Measurements from ENCODE around the gene HTRA2.
A peak's percentile ranks its signal among the peaks of the same experiment; 100 is the strongest.
"Not testable (repeated sequence)": the region's sequence is repeated elsewhere in the genome, so short reads cannot be mapped to it uniquely, and the experiment has no call there.

HTRA2 gene

DNA sequence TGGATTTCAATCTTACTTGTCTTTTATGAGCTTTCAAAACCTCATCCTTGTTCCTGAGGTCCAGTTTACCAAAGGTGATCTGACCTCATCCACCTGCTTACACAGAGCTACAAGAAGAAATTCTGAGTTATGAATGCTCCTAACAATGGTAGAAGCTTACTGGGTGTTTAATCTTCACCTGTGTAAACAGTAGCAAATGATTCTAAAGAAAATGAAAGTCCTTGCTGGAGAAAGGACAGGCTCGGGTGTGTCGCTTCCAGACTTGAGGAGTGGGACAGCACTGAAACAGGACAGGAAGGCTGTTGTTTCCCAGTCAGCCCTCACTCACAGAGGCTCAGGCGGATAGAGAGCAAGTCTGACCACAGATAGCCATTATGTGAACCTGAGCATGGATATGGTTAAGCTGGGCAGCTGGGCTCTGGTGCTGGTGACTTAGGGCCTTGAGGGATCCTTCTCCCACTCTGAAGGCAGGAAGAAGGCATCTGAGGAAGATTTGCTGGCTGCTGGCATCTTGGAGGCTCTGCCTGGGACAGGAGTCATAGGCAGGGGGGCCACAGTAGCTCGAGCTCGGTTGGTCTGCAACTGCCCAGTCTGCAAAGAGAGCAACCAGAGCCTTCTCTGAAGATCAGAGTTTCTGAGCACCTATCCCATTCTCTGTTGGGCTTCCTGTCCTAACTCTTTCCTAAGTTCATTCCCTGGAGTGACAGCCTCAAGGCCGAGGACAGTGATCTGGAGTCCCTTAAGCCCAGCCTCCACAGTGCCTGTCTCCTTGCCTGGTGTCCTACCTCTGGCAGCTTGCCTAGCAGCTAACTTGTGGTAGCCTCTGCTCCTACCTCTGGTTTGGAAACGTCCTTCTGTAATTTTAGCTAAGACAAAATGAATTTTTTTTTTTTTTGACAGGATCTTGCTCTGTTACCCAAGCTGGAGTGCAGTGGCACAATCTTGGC is 28.8 kb downstream of the HTRA2 start:
- FAIRE-seq, result no peak

DNA sequence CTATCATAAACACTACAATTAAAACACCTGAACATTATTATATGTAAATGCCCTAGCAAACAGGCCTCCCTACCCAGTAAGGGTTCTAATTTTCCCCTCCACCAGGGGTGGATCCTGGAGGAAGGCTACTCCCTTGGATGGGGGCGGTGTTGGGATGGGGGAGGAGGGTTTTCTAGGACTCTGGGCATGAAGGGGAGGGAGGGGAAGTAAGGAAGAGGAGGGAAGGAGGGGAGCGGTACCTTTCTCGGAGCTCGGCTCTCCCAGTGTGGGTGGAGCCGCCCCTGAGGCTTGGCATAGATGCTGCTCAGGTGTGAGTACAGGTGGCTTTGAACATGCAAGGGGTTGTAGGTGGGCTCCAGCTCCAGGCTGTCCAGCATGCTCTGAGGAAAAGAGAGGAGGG is 30.2 kb downstream of the HTRA2 start:
- no peak for DNase-seq (ENCODE audit: low spot score)
- FAIRE-seq, result no peak

More for the DNA sequence above, 28.8 kb downstream of the HTRA2 start:
- DNase-seq (ENCODE audit: low spot score), result no peak

DNA sequence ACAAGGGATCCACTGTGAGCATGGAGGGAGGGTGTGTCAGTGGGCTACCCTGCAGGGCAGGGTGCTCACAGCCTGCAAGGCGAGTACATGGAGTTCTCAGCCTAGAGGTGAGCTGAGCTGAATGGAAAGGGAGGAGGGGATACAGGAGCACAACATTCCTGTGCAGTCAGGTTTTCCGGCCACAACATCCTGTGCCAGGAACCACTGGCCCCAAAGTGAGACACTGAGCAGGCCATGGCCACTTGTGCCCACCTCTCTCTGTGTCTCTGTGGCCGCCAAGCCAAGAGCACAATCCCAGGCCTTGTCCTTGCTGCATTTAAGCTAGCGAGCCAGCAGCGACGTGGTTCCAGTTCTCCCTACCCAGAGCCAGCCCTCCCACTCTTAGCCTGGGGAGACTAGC is 30.9 kb downstream of the HTRA2 start:
- DNase-seq (ENCODE audit: low spot score) (peak; percentile 43), FAIRE-seq (no peak)

DNA sequence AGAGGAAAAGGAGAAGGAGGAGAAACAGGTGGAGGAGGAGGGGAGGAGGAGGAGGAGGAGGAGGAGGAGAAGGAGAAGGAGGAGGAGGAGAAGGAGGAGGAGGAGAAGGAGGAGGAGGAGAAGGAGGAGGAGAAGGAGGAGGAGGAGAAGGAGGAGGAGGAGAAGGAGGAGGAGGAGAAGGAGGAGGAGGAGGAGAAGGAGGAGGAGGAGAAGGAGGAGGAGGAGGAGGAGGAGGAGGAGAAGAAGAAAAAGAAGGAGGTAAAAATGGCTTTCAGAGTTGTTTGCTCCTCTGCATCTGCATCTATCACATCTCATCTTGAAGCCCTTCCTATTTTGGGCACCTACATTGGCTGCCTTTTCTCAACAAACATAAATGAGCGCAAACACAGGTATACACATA is 31.3 kb downstream of the HTRA2 start:
- not testable (repeated sequence) for DNase-seq (ENCODE audit: low spot score); FAIRE-seq

DNA sequence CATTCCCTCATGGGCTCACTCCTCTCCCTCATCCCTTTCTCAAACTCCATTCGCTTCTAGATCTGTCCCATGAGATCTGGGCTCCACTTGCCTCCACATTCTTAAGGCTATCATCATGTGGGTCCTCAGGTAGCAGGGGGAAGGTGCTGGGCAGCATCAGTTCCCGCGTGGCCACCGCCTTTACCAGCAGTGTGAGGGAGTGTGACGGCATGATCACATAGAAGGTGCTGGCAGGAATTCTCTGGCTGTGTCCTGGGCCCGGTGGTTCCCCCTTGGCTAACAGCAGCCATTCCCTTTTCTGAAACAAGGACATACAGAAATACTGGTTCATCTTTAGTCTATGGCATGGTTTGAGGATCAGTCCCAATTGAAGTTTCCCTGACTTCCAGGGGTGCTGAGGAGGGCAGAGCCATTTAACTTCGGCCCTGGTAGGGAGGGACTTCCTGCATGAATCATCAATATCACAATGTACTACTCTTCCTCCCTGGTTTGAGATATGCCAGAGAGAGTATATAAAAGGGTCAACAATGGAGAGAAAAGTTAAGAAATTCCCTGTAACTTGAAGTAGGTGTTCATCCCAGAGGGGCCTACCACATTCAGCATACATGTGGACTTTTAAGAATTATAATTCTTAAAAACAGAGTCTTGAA is 32.5 kb downstream of the HTRA2 start:
- FAIRE-seq, result no peak
- DNase-seq (ENCODE audit: low spot score), result no peak

DNA sequence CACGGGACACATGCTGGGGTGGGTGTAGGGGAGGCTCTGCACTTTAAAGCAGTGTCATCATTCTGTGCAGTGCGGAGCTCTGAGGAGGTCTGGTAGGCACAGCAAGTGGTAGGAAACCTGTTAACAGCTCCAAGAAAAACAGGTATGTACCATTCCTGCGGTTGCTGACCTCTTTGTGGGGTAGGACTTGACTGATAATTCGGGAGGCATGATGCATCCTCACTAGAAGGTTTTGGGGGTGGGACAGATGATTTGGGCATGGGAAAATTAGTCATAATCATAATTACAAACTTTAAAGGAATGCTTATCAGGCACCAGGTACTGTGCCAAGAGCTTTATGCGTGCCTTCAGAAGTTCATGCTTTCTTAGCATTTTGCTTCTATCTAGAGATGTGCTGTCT is 34.5 kb downstream of the HTRA2 start:
- no peak for FAIRE-seq
- DNase-seq (ENCODE audit: low spot score), result peak; percentile 33

DNA sequence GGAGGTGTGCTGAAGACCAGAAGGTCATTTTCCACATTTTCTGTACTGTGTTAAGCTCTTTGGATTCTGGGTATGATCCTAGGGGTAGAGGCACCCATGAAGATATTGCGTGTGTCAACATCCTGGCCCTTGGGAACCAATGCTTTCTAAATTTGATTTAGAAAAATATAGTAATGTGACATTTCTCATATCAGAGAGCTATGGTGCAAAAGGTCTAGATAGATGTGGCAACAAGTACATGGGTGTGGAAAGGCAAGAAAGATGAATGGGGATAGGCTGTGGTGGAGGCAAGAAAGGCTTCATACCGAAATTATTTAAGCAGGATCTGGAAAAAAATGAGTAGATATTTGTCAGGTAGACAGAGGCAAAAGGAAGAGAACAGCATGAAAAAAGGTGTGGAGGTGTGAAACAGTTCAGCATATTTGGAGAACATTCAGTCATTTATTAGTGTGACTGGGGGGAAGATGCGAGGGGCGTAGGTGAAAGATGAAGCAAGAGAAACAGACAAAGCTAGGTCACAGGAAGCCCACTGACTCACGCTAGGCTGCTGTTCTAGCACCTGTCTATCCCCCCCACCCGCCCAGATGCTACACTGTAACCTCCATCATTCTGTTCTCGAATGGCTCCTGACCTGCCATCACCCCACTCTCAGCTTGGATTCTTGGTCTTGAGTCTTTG is 36.5 kb downstream of the HTRA2 start:
- no peak for FAIRE-seq

DNA sequence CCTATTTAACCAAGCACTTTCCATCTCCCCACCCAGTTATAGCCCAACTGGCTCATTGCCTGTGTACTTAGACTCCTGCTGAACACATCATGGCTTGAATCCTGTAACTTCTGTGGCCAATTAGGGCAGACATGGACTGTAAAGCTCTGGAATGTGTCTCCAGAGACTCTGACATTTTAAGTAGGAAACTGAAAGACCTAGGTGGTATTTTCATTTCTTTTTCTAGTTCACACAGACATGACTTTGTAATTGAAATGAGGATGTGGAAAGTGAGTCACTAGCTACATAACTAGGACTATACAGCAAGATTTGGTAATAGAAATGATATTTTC is 37.0 kb downstream of the HTRA2 start:
- DNase-seq (ENCODE audit: low spot score), result peak; percentile 50
- no peak for FAIRE-seq

More for the DNA sequence above, 36.5 kb downstream of the HTRA2 start:
- DNase-seq (ENCODE audit: low spot score), result no peak

DNA sequence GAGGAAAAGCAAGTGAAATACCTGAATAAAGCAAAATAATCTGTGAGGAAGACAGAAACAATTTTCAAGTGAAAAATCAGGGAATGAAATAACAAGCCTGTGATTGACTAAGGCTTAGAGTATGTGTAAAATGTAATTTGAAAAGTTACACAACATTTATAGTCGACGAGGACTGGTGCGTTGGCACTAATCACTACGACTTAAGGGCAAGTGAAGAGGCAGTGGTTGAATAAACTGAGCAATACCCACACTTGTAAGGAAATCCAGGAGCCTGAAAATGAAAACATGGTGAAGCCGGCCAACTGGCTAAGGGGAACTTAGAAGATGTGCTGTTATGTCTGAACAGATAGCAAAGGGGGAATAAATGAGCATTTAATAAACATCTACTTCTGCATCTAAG is 38.1 kb downstream of the HTRA2 start:
- no peak for DNase-seq (ENCODE audit: low spot score)
- no peak for FAIRE-seq

DNA sequence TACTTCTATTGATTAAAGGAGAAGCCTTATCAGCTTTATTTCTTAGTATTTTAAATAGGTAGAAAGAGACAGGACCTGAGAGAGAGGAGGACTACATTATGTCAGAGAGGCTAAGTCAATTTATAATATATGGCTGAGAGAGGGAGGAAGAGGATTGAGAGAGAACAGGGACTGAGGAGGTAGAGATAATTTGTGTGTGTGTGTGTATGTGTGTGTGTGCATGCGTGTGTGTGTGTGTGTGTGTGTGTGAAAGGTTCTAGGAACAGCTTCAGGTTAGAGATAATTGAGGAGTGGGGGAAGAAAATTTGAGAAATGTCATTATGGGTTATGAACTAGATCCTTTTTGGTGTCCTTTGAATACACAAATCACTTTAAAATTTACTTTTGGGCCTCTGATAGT is 40.0 kb downstream of the HTRA2 start:
- FAIRE-seq, result no peak

DNA sequence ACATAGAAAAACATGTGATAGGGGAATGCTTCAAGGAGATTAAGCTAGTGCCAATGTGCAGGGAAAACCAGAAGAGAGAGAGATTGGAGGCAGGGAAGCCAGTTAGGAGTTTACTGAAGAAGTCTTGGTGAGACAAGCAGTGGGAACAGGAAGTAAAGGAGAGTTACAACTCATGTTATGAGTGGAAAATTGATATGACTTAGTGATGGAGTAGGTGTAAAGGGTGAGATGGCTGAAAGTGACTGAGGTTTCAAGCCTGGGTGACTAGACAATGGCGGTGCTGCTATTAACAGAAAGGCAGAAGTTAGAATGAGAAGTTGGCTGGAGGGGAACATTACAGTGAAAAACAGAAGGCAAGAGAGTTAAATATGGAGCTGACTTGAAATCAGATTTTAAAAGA is 41.3 kb downstream of the HTRA2 start:
- DNase-seq (ENCODE audit: low spot score) (no peak), FAIRE-seq (no peak)

More for the DNA sequence above, 40.0 kb downstream of the HTRA2 start:
- no peak for DNase-seq (ENCODE audit: low spot score)

DNA sequence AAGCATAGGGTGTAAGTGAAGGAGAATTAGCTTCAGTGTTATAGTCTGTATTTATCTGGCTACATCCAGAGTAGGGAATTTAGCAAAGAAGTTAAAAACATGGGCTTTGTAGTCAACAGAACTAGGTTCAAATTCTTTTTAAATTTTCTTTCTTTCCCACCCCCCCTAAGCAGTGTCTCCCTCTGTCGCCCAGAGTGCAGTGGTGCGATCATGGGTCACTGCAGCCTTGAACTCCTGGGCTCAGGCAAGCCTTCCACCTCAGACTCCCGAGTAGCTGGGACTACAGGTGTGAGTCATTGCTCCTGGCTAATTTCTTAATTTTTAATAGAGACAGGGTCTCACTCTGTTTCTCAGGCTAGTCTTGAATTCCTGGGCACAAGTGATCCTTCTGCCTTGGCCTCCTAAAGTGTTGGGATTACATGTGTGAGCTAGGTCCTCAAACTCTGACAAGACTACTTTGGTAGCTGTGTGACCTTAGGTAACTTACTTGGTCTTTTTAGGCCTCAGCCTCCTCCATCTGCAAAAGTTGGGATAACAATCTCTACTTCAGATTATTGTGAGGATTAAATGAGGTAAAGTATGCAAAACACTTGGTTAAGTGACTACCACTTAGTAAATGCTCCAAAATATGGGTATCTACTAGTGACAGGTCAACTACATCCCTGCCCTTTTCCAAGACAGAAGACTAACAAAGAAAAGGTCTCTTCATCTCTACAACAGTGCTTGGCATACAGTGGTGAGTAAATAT is 42.6 kb downstream of the HTRA2 start:
- no peak for DNase-seq (ENCODE audit: low spot score)
- FAIRE-seq, result no peak

DNA sequence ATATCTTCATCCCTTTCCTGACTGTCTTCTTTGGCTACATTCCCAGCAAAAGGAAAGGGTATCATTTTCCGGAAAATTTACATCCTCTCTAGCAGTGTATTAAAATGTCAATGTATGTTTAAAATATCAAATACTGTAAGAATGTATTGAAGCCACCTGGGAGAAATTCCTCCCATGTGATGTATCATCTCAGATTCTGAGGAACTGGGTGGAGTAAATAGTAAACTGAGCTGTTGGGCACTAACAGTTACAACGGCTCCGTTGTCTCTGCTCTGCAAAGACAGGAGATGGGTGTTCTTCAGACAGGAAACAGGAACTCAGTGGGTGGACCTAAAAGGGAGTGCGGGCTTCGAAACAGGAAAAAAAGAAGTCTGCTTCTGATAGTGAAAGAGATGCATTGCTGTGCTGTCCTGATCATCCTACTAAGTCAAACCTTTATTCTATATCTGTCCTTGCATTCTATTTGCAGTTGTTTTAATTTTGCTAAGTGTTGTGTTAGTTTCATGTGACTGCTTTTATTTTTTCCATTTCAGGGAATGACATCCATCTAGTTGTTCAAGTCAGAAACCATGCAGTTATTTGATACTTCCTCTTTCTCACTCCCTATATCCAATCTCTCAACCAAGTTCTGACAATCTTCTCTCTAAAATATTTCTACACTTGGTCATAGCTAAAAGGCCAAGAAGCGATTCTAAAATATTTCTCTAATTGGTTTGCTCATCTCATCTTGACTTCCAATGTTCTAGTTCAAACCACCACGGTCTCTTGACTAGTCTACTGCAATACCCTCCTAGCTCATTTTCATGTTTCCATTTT is 44.2 kb downstream of the HTRA2 start:
- FAIRE-seq (no peak), DNase-seq (ENCODE audit: low spot score) (no peak)

DNA sequence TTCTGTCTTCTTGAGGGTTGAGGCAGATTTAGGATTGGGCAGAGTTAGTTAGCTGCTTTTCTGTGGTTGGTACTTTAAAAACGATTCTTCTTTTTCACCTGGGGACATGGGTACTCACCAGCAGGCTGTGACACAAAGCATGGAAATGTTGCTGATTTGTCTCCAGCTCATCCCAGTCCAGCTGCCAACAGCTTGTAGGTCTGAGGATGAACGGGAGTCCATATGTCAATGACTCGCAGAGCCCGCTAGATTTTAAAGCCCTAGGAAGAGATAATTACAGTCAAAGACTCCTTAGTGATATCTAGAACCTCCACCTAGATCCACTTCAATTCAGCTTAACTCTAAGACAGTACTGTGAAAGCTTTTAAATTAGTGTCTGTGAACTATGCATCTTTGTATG is 45.6 kb downstream of the HTRA2 start:
- DNase-seq (ENCODE audit: low spot score), result no peak
- no peak for FAIRE-seq

DNA sequence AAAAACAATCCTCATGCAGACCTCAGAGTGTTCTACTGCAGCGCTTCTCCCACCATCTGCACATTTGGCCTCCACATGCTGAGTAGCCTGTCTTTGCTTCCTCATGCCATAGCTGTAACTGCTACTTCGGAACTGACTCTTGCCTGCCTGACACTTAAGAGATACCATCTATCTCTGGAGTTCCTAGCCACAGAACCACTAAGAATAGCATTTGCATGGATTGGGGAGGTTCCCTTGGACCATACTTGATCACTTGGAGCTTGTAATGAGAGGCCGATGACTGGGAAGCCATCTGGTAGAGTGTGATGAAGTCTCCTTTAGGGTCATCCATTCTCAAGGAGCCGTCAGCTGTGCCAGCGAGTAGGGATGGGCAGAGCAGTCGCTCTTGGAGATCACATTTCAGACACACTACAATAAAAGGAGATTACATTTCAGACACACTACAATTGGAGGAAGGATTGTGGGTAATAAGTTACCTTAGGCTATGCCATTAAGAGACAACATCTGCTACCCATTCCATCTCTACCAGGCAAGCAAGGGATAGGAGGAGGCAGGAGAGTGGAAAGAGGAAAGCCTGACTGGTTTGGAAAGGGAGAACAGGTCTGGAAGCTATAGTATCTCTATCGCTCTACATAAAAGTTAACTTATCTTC is 46.6 kb downstream of the HTRA2 start:
- DNase-seq (ENCODE audit: low spot score) (no peak), FAIRE-seq (no peak)

DNA sequence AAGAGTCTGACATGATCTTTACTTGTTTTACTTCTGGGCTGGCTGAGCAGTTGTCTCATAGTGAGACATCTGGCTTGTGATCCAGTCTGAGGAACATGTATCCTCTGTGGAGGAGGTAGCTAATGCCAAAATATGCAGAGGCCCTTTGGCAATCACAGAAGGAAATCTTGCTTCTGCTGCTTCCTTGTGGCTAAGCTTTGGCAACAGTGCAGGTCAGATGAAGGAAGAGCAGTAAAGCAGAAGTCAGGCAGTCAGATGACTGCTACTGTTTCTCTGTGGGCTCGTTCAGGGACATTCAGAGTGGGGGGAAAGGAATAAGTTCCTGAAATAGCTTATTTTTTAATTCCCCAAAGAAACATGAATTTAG is 47.1 kb downstream of the HTRA2 start:
- FAIRE-seq, result no peak
- DNase-seq (ENCODE audit: low spot score), result no peak

DNA sequence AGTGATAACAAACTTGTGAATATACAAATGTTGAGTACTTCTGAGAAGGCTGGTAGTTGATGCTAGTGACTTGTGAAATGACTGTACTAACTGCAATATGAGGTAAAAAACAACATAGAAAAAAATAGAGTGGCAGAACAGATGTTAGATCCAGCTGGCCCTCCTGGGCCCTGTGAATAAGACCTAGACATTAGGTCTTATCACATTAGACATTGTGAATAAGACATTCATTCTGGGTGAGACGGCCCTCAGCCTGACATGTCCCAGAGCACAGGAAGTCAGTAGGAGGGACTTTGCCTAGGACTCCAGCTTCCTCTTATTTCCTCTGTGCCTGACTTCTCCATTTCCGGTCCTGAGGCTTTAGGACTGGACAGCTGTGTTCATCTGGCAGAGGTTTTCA is 47.7 kb downstream of the HTRA2 start:
- FAIRE-seq, result no peak
- DNase-seq (ENCODE audit: low spot score), result no peak

DNA sequence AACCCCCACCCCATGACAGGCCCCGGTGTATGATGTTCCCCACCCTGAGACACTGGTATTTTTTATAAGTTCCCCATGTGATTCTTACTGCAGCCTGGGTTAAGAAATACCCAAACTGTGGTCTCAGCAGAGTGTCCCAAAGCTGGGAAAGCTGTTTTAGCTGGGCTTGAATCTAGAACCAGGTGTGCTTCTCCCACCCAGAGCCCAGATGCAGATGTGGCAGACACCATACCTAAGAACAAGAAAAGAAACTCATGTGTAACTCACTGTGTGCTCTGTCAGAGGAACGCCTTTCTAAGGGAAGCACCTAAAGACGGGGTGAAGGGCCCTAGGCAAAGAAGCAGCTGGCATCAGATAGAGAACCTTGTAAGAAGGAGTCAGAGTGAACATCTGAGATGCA is 48.7 kb downstream of the HTRA2 start:
- FAIRE-seq (no peak), DNase-seq (ENCODE audit: low spot score) (no peak)

DNA sequence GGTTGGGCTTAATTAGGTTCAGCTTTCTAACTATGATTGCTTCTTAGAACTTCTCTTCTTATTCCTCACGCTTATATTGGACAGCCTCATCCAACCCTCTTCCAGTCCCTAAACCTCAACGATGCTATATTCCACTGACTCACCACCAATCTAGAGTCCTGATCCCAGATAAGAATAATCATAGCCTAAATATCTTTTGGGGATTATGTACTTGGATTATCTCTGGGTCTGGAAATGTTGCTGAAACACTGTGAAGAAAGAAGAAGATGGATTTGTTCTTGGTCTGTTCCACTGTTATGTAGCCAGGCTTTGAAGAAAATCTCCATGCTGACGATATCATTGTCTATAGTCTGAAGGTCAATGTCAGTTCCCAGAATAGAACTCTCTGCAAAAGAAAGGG is 51.7 kb downstream of the HTRA2 start:
- FAIRE-seq (no peak), DNase-seq (ENCODE audit: low spot score) (no peak)

DNA sequence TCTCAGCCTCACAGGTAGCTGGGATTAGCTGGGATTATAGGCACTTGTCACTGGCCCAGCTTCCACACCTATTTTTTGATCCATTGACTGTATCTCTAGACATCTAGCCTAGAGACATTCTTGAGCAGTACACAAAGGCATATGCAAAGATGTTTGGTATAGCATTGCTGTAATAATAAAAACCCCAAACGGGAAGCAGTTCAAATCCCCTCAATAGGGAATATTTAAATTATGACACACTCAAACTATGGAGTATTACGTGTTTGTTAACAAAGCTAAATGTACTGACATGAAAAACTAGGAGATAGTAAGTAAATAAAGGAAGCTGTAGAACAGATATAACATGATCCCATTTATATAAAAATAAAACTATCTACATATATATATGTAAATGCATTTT is 52.5 kb downstream of the HTRA2 start:
- FAIRE-seq, result no peak
- no peak for DNase-seq (ENCODE audit: low spot score)
